Limb (tissue), 2 donors: ENCODE data around the gene ZCCHC17.

ENCODE experiments used
- DNase-seq, 2 donors: peaks; one replicate each; pipeline ENCODE4 v3.0.0-alpha.2; 2016; ENCODE audit errors: extremely low spot score in 2 of 2

ZCCHC17 gene

DNA sequence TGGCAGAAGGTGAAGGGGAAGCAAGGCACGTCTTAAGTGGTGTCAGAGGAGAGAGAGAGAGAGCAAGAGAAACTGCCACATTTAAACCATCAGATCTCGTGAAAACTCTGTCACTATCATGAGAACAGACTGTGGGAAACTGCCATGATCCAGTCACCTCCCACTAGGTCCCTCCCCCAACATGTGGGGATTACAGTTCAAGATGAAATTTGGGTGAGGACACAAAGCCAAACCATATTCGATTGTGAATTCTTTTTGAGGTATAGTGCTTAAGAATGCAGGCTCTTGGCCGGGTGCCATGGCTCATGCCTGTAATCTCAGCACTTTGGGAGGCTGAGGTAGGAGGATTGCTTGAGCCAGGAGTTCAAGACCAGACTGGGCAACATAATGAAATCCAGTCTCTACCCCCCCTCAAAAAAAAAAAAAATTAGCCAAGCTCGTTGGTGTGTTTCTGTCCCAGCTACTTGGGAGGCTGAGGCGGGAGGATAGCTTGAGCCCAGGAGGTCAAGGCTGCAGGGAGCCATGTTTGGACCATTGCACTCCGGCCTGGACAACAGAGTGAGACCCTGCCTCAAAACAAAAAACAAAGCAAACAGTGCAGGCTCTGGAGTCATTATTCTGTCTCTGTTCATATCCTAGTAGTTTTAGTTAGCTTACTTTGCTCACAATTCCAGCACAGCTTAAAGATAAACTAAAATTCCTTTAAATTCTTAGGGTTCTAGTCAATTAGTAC is 6.0 kb downstream of the ZCCHC17 start:
- no peak for DNase-seq

DNA sequence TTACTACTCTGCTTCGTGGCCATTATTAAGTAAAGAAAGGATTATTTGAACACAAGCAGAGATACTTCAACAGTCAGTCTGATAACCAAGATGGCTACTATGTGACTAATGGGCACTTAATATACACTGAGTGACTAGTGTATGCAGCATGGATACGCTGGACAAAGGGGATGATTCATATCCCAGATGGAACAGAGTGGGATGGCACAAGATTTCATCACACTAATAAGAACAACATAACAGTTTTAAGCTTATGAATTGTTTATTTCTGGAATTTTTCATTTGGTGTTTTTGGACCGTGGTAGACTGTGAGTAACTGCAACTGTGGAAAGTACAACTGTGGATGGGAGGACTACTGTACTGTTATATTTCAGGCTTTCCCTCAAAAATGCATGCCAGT is 9.4 kb downstream of the ZCCHC17 start:
- no peak for DNase-seq

- DNase-seq = no peak
Observed at GRCh38 chr1:31308036-31308435, 11.2 kb downstream of the ZCCHC17 start.

DNA sequence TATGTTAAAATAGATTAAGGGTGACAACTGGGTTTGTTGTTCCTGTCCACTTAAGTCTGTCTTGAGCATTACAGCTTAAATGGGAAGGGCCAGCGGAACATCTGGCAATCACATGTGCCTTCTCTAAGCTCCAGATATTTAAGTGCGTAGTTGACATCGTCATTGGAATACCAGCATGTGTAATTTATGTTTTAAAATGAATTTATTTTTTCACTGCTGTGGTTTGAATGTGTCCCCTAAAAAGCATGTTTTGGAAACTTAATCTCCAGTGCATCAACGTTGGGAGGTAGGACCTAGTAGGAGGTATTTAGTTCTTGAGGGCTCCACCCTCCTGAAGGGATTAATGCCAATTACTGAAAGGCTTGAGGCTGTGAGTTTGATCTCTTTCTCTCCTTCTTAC is 13.4 kb downstream of the ZCCHC17 start:
- DNase-seq = no peak

GRCh38 chr1:31315902-31316301 is 19.1 kb downstream of the ZCCHC17 start:
- no peak for DNase-seq

GRCh38 chr1:31318146-31318545 is 21.3 kb downstream of the ZCCHC17 start:
- no peak for DNase-seq

DNA sequence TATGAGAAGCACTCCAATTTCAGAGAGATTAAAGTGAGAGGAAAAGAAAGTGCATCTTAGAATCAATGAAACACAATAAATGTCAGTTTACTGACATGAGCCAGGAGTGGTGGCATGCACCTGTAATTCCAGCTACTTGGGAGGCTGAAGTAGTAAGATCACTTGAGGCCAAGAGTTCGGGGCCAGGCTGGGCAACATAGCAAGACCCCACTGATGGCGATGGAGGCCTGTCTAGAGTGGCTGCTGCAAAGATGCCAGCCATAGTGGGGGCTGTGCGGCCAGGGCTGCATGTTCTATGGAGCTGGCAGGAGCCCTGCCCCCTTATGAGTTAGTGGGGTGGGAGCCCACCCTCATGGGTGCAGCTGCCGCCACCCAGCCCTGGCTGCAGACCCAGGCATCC is 27.3 kb downstream of the ZCCHC17 start:
- no peak for DNase-seq

DNA sequence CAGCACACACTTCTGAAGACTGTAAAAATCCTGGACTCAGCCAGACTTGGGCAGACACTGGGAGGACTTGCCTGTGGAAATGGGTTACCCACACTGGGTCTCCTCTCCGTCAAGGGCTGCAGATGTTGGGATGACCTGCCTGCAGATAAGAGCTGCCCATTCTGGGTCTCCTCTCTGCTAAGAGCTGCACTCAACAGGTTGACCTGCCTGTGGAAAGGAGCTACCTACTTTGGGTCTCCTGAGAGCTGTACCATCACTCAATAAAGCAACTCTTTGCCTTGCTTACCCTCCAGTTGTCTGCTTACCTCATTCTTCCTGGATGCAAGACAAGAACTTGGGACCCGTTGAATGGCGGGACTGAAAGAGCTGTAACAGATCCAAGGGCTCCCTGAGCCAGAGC is 28.2 kb downstream of the ZCCHC17 start:
- no peak for DNase-seq

DNA sequence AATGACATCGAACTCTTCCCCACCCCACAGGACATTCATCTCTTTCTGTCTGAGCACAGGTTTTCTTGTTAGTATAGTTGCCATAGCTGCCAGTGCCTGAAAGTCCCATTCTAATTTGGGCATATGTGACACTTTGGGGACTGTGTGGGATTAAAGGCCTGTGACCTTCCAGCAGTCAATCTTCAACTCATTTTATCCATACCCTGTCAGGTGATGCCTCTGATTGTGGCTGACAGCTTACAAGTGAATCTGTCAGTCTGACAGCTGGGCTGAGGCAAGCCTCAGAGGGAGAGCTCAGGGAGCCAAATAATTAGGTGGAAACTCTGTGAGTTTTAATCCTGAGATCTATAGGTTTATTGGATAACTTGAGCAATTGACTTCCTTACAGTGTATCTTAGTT is 29.6 kb downstream of the ZCCHC17 start:
- DNase-seq = no peak

DNA sequence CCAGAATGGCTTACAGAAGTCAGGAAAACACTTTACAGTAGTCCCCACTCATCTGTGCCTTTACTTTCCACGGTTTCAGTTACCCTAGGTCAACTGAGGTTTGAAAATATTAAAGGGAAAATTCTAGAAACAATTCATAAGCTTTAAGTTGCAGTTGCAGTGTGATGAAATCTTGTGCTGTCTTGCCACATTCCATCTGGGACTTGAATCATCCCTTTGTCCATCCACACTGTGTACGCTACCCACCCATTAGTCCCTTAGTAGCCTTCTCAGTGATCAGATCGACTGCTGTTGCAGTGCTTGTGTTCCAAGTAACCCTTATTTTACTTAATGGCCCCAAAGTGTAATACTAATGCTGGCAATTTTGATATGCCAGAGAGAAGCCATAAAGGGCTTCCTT is 30.5 kb downstream of the ZCCHC17 start:
- no peak for DNase-seq

GRCh38 chr1:31335007-31335406 is 38.2 kb downstream of the ZCCHC17 start:
- DNase-seq = peak in 1 of 2 donors; percentile 21

DNA sequence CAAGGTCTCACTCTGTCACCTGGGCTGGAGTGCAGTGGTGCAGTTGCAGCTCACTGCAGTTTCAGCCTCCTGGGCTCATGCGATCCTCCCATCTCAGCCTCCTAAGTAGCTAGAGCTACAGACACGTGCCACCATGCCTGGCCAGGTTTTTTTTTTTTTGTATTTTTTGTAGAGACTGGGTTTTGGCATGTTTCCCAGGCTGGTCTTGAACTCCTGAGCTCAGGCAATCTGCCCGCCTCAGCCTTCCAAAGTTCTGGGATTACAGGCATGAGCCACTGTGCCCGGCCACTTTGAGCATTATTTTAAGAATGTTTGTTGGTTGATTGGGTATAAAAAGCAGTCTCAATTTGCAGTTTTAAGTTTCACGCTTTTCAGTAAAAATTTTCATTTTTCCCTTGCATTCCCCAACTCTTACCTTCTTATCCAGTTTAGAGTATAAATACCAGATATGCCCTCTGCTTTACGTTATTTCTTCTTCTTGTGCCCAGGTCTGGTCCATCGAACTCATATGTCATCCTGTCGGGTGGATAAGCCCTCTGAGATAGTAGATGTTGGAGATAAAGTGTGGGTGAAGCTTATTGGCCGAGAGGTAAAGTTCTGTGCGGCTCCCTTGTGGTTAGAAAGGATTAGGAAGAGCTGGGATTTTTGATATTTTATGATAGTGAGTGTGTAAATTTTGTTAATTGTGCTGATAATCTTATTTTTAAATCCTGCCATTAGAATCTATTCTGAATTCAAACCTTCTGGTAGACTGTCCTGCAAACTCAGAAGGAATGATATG is 40.0 kb downstream of the ZCCHC17 start:
- no peak for DNase-seq

GRCh38 chr1:31344503-31344902 is 47.7 kb downstream of the ZCCHC17 start:
- no peak for DNase-seq

- no peak for DNase-seq
Observed at GRCh38 chr1:31345635-31346034, 48.8 kb downstream of the ZCCHC17 start.

DNA sequence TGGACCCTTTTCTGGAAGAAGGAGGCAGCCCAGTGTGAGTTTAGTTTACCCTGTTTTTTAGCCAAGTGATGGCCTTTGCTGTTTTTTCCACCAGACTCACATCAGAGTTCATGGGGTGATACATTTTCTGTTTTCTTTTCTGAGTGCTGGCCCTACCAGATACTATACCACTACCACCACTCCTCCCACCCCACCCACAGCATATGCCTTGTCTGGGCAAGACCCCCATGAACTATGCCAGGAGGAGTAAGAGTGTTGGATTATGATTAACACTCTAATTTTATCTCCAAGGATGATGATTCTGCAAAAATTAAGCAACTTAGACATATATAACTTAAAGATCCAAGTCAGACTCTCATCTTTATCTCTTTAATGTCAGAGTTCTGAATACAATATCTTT is 50.0 kb downstream of the ZCCHC17 start:
- no peak for DNase-seq

GRCh38 chr1:31348449-31348848 is 51.6 kb downstream of the ZCCHC17 start:
- DNase-seq = no peak

DNA sequence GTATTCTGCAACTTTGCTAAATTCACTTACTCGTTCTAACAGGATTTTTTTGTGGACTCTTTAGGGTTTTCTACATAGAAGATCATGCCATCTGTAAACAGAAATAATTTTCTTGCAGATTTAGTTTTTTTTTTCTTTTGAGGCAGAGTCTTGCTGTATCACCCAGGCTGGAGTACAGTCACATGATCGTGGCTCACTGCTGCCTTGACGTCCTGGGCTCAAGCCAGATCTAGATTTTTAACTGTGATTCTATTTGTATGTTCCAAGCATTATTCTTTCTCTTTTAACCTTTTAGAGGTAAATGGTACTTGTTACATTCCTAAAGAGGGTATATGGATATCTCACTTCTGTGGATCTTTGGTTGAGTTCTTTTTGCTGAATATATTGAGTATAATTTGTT is 57.5 kb downstream of the ZCCHC17 start:
- no peak for DNase-seq

- no peak for DNase-seq
Observed at GRCh38 chr1:31356427-31356826, 59.6 kb downstream of the ZCCHC17 start.

- no peak for DNase-seq
Observed at GRCh38 chr1:31361607-31362006, 64.8 kb downstream of the ZCCHC17 start.

DNA sequence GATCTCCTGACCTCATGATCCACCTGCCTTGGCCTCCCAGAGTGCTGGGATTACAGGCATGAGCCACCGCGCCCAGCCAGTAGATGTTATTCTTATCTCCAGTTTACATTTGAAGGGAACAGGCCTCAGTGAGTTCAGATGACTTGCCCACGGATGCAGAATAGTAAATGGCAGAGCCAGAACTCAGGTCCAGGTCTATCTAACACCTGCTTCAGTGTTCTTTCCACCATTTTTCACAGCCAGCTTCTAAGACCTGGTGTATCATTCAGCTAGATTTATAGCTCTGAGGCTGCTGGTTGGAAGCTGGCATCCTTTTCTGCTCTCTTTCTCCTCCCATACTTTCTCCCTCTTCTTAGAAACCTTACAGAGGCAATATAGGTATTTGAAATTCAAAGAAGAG is 65.2 kb downstream of the ZCCHC17 start:
- no peak for DNase-seq

DNA sequence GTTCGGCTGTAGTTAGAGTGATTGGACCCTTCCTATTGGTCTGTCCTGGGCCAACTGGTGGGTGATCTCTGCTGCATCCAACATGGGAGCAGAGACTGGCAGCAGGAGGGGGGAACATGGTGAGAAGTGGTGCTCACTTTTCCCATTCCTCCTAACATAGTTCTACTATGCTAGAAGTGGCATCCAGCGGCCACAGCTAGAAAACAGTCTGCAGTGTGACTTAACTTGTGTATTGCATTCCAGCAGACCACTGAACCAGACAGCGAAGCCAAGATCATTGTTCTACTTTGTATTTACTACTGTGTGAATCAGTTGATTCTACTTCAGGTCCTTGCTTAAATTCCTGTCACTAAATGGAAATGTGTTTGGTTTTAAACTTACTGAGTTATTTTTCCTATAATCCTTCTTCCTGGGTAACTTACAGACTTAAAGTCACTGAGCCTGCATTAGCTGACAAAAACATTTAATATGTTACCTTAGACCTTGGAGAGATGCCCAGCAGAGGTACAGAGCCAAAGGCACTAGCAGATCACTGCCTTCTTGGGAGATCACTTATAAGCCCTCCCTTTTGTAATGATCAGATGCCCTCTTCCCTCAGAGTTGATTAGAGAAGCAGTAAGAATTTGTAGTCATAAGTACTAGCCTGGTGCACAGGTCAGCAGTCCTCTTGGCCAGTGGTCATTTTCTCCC is 67.9 kb downstream of the ZCCHC17 start:
- no peak for DNase-seq

GRCh38 chr1:31366796-31367195 is 70.0 kb downstream of the ZCCHC17 start:
- no peak for DNase-seq
